KMS-11 (cell line): ENCODE data around the gene FNBP1.
A peak's percentile ranks its signal among the peaks of the same experiment; 100 is the strongest.

Experiments used
- H2AFZ ChIP-seq: fragments of 200-600 bp; sonication (generic); 2 replicates; pipeline ENCODE4 v1.6.1; 2016; ENCODE audit warnings: antibody characterized with exemption, mixed run types, low read depth
- H3K27ac ChIP-seq: fragments of 200-600 bp; sonication (generic); 2 replicates; pipeline ENCODE4 v1.6.1; 2016; ENCODE audit warnings: mild to moderate bottlenecking, mixed run types
- H3K27me3 ChIP-seq: fragments of 200-600 bp; sonication (generic); 2 replicates; pipeline ENCODE4 v1.6.1; 2017; ENCODE audit warnings: mild to moderate bottlenecking, low read depth, mixed run types, moderate library complexity; ENCODE audit not compliant: insufficient read depth
- H3K36me3 ChIP-seq: fragments of 200-600 bp; sonication (generic); 2 replicates; pipeline ENCODE4 v1.6.1; 2017; ENCODE audit warnings: mild to moderate bottlenecking, mixed run types; ENCODE audit not compliant: insufficient read depth
- H3K4me1 ChIP-seq: fragments of 200-600 bp; sonication (generic); 2 replicates; pipeline ENCODE4 v1.6.1; 2016; ENCODE audit warnings: mild to moderate bottlenecking, low read depth, mixed run types; ENCODE audit not compliant: poor library complexity, severe bottlenecking
- H3K4me2 ChIP-seq: fragments of 200-600 bp; sonication (generic); 2 replicates; pipeline ENCODE4 v1.7.0; 2016; ENCODE audit warnings: mild to moderate bottlenecking, mixed run types
- H3K4me3 ChIP-seq: fragments of 200-600 bp; sonication (generic); IDR thresholded peaks from 2 replicates; pipeline ENCODE4 v1.6.1; 2017; ENCODE audit warnings: low read depth, low read length, mixed read lengths; ENCODE audit not compliant: insufficient read depth
- H3K79me2 ChIP-seq: fragments of 200-600 bp; sonication (generic); 2 replicates; pipeline ENCODE4 v1.6.1; 2016; ENCODE audit warnings: low read depth, mixed run types; ENCODE audit not compliant: insufficient read depth
- H3K9ac ChIP-seq: fragments of 200-600 bp; sonication (generic); 2 replicates; pipeline ENCODE4 v1.6.1; 2016; ENCODE audit warnings: mild to moderate bottlenecking, mixed run types
- H4K20me1 ChIP-seq: fragments of 200-600 bp; sonication (generic); 2 replicates; pipeline ENCODE4 v1.6.1; 2016; ENCODE audit warnings: mild to moderate bottlenecking, mixed run types; ENCODE audit not compliant: insufficient read depth
- TF ChIP-seq, protein P1 (sequence below): fragments of 200-600 bp; sonication (generic); conservative IDR thresholded peaks from 2 replicates; pipeline ENCODE4 v1.6.1; 2017; ENCODE audit warnings: low read depth, mild to moderate bottlenecking, antibody characterized with exemption, low read length, moderate library complexity, mixed read lengths

The FNBP1 gene

DNA sequence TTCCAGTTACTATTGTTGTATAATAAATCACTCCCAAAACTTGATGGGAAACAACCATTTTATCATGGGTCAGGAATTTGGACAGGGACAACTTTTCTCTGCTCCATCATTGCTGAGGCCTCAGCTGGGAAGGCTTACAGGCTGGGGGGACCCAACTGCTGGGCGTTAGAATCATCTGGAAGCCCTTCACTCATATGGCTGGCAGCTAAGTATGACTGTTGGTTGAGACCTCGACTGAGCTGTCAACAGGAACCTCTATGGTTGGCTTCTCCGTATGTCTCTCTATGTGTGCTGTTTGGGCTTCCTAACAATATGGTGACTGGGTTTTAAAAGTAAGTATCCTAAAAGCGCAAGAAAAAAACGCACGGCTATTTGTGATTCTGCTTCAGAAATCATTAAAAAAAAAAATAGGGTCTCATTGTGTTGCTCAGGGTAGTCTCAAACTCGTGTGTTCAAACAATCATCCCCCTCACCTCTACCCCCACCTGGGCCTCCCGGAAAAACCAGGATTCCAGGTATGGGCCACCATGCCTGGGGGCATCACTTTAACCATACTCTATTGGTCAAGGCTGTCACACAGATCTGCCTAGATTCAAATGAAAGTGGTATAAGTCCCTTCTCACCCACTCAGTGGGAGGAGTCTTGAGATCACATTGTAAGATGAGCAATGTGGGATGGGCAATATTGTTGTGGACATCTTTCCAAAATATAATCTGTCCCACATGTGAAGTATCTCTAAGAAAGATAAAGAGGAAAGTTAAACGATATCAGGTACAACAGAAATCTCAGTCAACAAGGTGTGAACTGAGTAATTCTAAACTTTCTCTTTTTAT lies 15.2 kb downstream of the FNBP1 start:
- Histone ChIP-seq H3K27ac (no peak overlapping the region), H4K20me1 (no peaks in the 10 kb centered on the region)

DNA sequence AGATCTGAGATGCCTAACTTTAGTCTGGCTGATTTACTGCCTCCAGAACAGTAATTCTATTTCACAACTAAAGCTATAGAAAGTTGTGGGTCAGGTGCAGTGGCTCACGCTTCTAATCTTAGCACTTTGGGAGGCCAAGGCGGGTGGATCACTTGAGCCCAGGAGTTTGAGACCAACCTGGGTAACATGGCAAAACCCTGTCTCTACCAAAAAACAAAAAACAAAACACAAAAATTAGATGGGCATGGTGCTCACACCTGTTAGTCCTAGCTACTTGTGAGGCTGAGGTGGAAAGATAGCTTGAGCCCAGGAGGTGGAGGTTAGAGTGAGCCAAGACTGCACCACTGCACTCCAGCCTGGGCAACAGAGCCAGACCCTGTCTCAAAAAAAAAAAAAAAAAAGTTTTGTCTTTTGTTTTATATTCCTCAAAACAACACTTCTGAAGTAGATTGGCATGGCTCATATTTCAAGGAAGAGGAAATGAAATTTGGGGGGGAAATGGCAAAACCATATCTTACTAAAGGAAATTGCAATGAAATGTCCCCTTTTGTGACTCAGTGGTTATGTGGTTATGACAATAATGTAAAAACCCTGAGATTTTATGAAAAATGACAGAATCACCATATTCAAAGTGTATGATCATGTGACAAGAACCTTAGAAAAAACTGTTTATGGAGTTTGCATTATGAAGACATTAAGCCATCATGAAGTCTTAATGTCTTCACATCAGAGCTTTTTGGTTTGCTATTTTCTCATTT lies 16.2 kb downstream of the FNBP1 start:
- Histone ChIP-seq H4K20me1 (no peaks in the 10 kb centered on the region), H3K4me1 (peaks cover 85% of the 10 kb centered on the region), H3K4me3 (no peak overlapping the region)

More for the DNA sequence above, 15.2 kb downstream of the FNBP1 start:
- peaks cover 93% of the 10 kb centered on the region for H3K79me2 ChIP-seq
- 0 out of 2 replicates have a peak overlapping the region, but pooled peaks have one; percentile 23 for H3K4me2 ChIP-seq
- peaks cover 85% of the 10 kb centered on the region for H3K4me1 ChIP-seq
- H3K9ac ChIP-seq: no peak overlapping the region
- no peaks in the 10 kb centered on the region for H3K36me3 ChIP-seq
- no peak overlapping the region for H2AFZ ChIP-seq
- TF ChIP-seq, protein P1, sequence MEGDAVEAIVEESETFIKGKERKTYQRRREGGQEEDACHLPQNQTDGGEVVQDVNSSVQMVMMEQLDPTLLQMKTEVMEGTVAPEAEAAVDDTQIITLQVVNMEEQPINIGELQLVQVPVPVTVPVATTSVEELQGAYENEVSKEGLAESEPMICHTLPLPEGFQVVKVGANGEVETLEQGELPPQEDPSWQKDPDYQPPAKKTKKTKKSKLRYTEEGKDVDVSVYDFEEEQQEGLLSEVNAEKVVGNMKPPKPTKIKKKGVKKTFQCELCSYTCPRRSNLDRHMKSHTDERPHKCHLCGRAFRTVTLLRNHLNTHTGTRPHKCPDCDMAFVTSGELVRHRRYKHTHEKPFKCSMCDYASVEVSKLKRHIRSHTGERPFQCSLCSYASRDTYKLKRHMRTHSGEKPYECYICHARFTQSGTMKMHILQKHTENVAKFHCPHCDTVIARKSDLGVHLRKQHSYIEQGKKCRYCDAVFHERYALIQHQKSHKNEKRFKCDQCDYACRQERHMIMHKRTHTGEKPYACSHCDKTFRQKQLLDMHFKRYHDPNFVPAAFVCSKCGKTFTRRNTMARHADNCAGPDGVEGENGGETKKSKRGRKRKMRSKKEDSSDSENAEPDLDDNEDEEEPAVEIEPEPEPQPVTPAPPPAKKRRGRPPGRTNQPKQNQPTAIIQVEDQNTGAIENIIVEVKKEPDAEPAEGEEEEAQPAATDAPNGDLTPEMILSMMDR: no peak
- no peak overlapping the region for H3K4me3 ChIP-seq
- H3K27me3 ChIP-seq: no peaks in the 10 kb centered on the region

DNA sequence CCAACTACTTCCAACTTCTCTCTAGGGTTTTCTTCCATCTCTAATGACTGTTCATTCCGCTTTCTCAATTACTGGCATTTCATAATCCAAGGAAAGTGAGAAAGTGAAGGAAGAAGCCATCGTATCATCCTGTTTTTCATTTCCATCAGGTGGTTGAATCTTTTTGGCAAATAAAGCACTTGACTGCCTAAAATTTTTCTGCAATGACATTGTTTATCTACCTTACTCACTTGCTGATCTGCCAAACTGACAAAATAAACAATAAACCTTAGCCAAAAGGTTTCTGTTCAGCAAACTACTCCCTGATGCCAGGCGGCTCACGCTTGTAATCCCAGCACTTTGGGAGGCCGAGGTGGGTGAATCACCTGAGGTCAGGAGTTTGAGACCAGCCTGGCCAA lies 18.4 kb downstream of the FNBP1 start:
- no peaks in the 10 kb centered on the region for H4K20me1 ChIP-seq
- no peak overlapping the region for H3K9ac ChIP-seq
- no peak overlapping the region for H3K4me3 ChIP-seq

More for the DNA sequence above, 16.2 kb downstream of the FNBP1 start:
- Histone ChIP-seq H2AFZ (no peak overlapping the region), H3K27ac (peak overlapping the region; percentile 2; the same call in 1 of the 2 replicates), H3K9ac (no peak overlapping the region), H3K4me2 (peak overlapping the region; percentile 23), H3K27me3 (no peaks in the 10 kb centered on the region), H3K36me3 (no peaks in the 10 kb centered on the region), H3K79me2 (peaks cover 93% of the 10 kb centered on the region)
- TF ChIP-seq, protein P1: no peak

DNA sequence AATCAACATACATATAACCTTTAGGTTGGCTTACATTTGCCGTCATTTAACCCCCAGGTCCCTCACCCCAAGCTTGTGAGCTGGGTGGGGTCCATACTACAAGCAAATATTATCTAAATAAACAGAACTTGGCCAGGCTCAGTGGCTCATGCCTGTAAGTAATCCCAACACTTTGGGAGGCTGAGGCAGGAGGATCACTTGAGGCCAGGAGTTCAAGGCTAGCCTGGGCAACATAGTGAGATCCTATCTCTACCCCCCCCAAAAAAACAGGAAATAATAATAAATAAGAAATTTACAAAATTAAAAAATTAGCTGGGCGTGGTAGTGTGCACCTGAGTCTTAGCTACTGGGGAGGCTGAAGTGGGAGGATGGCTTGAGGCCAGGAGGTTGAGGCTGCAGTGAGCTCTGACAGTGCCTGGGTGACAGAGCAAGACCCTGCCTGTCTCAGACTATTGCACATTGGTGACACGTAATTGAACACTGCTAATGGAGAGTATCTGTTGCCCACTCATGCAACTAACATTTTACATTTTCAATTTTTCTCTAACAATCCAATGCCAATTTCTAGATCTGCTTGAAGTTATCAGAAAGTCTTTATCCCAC lies 18.9 kb downstream of the FNBP1 start:
- Histone ChIP-seq H3K4me2 (peak overlapping the region; percentile 45; the same call in 1 of the 2 replicates), H3K36me3 (no peaks in the 10 kb centered on the region), H3K4me1 (peaks cover 76% of the 10 kb centered on the region), H3K27ac (peak overlapping the region; percentile 52; the same call in 1 of the 2 replicates), H4K20me1 (no peaks in the 10 kb centered on the region), H3K9ac (no peak overlapping the region), H3K27me3 (no peaks in the 10 kb centered on the region), H3K4me3 (no peak overlapping the region), H2AFZ (no peak overlapping the region), H3K79me2 (peaks cover 84% of the 10 kb centered on the region)
- TF ChIP-seq, protein P1: no peak

More for the DNA sequence above, 18.4 kb downstream of the FNBP1 start:
- H2AFZ ChIP-seq: no peak overlapping the region
- TF ChIP-seq, protein P1: no peak
- no peak overlapping the region for H3K27ac ChIP-seq
- H3K36me3 ChIP-seq: no peaks in the 10 kb centered on the region
- no peaks in the 10 kb centered on the region for H3K27me3 ChIP-seq
- peaks cover 84% of the 10 kb centered on the region for H3K79me2 ChIP-seq
- H3K4me2 ChIP-seq: no peak overlapping the region
- H3K4me1 ChIP-seq: peaks cover 81% of the 10 kb centered on the region
